Tibial nerve (tissue), 4 donors: ENCODE data around the gene MBL2.

ENCODE experiments used
- CTCF ChIP-seq, 5 experiments: fragments of 200-600 bp in 3 of 5; fragments of 450-650 bp in 2 of 5; sonication (generic) in 3 of 5; IDR thresholded peaks; one replicate each; pipeline ENCODE4 v1.5.1; 2016 to 2019; ENCODE audit warnings: antibody characterized with exemption in 5 of 5, mild to moderate bottlenecking in 3 of 5, moderate library complexity in 2 of 5
- EP300 ChIP-seq, 2 donors: sonication (generic); formaldehyde crosslinking; IDR thresholded peaks; one replicate each; pipeline ENCODE4 v1.6.1; 2017; ENCODE audit warnings: antibody characterized with exemption in 2 of 2, mild to moderate bottlenecking in 1 of 2

GRCh38 chr10:52759154-52759553, 13.4 kb downstream of the MBL2 start:
- no peak for TF ChIP-seq CTCF (IDR thresholded peaks at IDR 0.05)
- no peak for TF ChIP-seq EP300 (IDR thresholded peaks at IDR 0.05)
